ENCODE data around the gene PSMB7. TPM values are rescaled to one million over a fixed set of nuclear protein-coding genes. Genes with fewer than 3 reads are reported as not detected.

Gene PSMB7
- polyA plus RNA-seq: 149 TPM

GRCh38 chr9:124415102-124415851 is at the start of gene PSMB7:
PSMB7 (minus strand) TSS chr9:124415442; CDS start chr9:124415425, 17 bp downstream.
- Mint-ChIP-seq H3K27me3 (peaks cover 2% of the 10 kb centered on the region), H3K9me3 (peaks cover 0 to 4% (median 3%) of the 10 kb centered on the region in 3 donors), H3K4me1 (peaks cover 12 to 26% (median 15%) of the 10 kb centered on the region in 3 donors), H3K27ac (peak within 1 kb of the TSS; percentile 8 to 95 (median 91)), H3K36me3 (peaks cover 6% of the 10 kb centered on the region), H3K4me3 (peak within 1 kb of the TSS; percentile 90 to 99 (median 98))

- H3K4me3 Mint-ChIP-seq: no peak overlapping the region
- no peaks in the 10 kb centered on the region for H3K36me3 Mint-ChIP-seq
- peaks cover 6% of the 10 kb centered on the region in 3 donors for H3K9me3 Mint-ChIP-seq
- H3K27ac Mint-ChIP-seq: no peak overlapping the region
- no peaks in the 10 kb centered on the region for H3K4me1 Mint-ChIP-seq
- H3K27me3 Mint-ChIP-seq: peaks cover 4% of the 10 kb centered on the region
These were observed 47.5 kb upstream of the PSMB7 start for GRCh38 chr9:124462739-124463138.

- Mint-ChIP-seq H3K27ac (no peak overlapping the region), H3K4me3 (no peak overlapping the region), H3K36me3 (no peaks in the 10 kb centered on the region), H3K4me1 (no peaks in the 10 kb centered on the region), H3K27me3 (peaks cover 5% of the 10 kb centered on the region), H3K9me3 (peaks cover 6% of the 10 kb centered on the region in 3 donors)
These were observed 43.2 kb upstream of the PSMB7 start for GRCh38 chr9:124458441-124458840.

GRCh38 chr9:124457887-124458431 is 42.7 kb upstream of the PSMB7 start:
- Mint-ChIP-seq H3K4me1 (no peaks in the 10 kb centered on the region), H3K27me3 (peaks cover 5% of the 10 kb centered on the region), H3K4me3 (no peak overlapping the region), H3K9me3 (peaks cover 4 to 6% (median 6%) of the 10 kb centered on the region in 3 donors), H3K27ac (no peak overlapping the region), H3K36me3 (no peaks in the 10 kb centered on the region)

- H3K27me3 Mint-ChIP-seq: peaks cover 8% of the 10 kb centered on the region
- H3K27ac Mint-ChIP-seq: no peak overlapping the region
- H3K36me3 Mint-ChIP-seq: no peaks in the 10 kb centered on the region
- H3K4me1 Mint-ChIP-seq: no peaks in the 10 kb centered on the region
- H3K4me3 Mint-ChIP-seq: peak overlapping the region in 1 of 4 donors; percentile 60
- peaks cover 0 to 6% (median 3%) of the 10 kb centered on the region in 3 donors for H3K9me3 Mint-ChIP-seq
These were observed 42.0 kb upstream of the PSMB7 start for GRCh38 chr9:124457079-124457886.

GRCh38 chr9:124456341-124457078 is 41.3 kb upstream of the PSMB7 start:
- Mint-ChIP-seq H3K27ac (peak overlapping the region in 1 of 3 donors; percentile 25), H3K4me1 (no peaks in the 10 kb centered on the region), H3K27me3 (peaks cover 13% of the 10 kb centered on the region), H3K9me3 (peaks cover 0 to 6% (median 3%) of the 10 kb centered on the region in 3 donors), H3K4me3 (no peak overlapping the region), H3K36me3 (no peaks in the 10 kb centered on the region)

GRCh38 chr9:124455820-124456219 is 40.6 kb upstream of the PSMB7 start:
- H3K9me3 Mint-ChIP-seq: peaks cover 0 to 4% (median 3%) of the 10 kb centered on the region in 3 donors
- H3K27me3 Mint-ChIP-seq: peaks cover 18% of the 10 kb centered on the region
- H3K4me1 Mint-ChIP-seq: no peaks in the 10 kb centered on the region
- H3K27ac Mint-ChIP-seq: peak overlapping the region in 1 of 3 donors; percentile 82
- H3K4me3 Mint-ChIP-seq: no peak overlapping the region
- no peaks in the 10 kb centered on the region for H3K36me3 Mint-ChIP-seq

GRCh38 chr9:124454791-124455443 is 39.7 kb upstream of the PSMB7 start:
- H3K4me1 Mint-ChIP-seq: no peaks in the 10 kb centered on the region
- peak overlapping the region in 1 of 3 donors; percentile 82 for H3K27ac Mint-ChIP-seq
- no peak overlapping the region for H3K4me3 Mint-ChIP-seq
- H3K27me3 Mint-ChIP-seq: peaks cover 25% of the 10 kb centered on the region
- no peaks in the 10 kb centered on the region for H3K9me3 Mint-ChIP-seq
- H3K36me3 Mint-ChIP-seq: no peaks in the 10 kb centered on the region

- no peak overlapping the region for H3K27ac Mint-ChIP-seq
- H3K27me3 Mint-ChIP-seq: peaks cover 31% of the 10 kb centered on the region
- no peaks in the 10 kb centered on the region for H3K9me3 Mint-ChIP-seq
- H3K4me3 Mint-ChIP-seq: no peak overlapping the region
- no peaks in the 10 kb centered on the region for H3K4me1 Mint-ChIP-seq
- H3K36me3 Mint-ChIP-seq: peaks cover 1% of the 10 kb centered on the region
These were observed 39.1 kb upstream of the PSMB7 start for GRCh38 chr9:124454296-124454695.

- Mint-ChIP-seq H3K36me3 (peaks cover 1% of the 10 kb centered on the region), H3K9me3 (no peaks in the 10 kb centered on the region), H3K27ac (no peak overlapping the region), H3K27me3 (peaks cover 33% of the 10 kb centered on the region), H3K4me3 (no peak overlapping the region), H3K4me1 (no peaks in the 10 kb centered on the region)
These were observed 38.4 kb upstream of the PSMB7 start for GRCh38 chr9:124453586-124454191.

GRCh38 chr9:124452841-124453585 is 37.8 kb upstream of the PSMB7 start:
- H3K36me3 Mint-ChIP-seq: peaks cover 1% of the 10 kb centered on the region
- no peak overlapping the region for H3K4me3 Mint-ChIP-seq
- no peaks in the 10 kb centered on the region for H3K4me1 Mint-ChIP-seq
- H3K27ac Mint-ChIP-seq: no peak overlapping the region
- H3K27me3 Mint-ChIP-seq: peaks cover 36% of the 10 kb centered on the region
- H3K9me3 Mint-ChIP-seq: no peaks in the 10 kb centered on the region

GRCh38 chr9:124452326-124452725 is 37.1 kb upstream of the PSMB7 start:
- Mint-ChIP-seq H3K27me3 (peaks cover 36% of the 10 kb centered on the region), H3K4me1 (no peaks in the 10 kb centered on the region), H3K27ac (peak overlapping the region in 1 of 3 donors; percentile 63), H3K4me3 (no peak overlapping the region), H3K36me3 (peaks cover 1% of the 10 kb centered on the region), H3K9me3 (no peaks in the 10 kb centered on the region)

GRCh38 chr9:124450931-124451661 is 35.9 kb upstream of the PSMB7 start:
- Mint-ChIP-seq H3K4me1 (no peaks in the 10 kb centered on the region), H3K36me3 (peaks cover 1% of the 10 kb centered on the region), H3K9me3 (no peaks in the 10 kb centered on the region), H3K4me3 (peak overlapping the region in 1 of 4 donors; percentile 45), H3K27ac (no peak overlapping the region), H3K27me3 (peaks cover 41% of the 10 kb centered on the region)

Measured in IgD-negative memory B cell (primary cell).